Smooth muscle cell (in vitro differentiated cells): ENCODE results near the gene LGALS3. TPM values are rescaled to one million over a fixed set of nuclear protein-coding genes. Genes with fewer than 3 reads are reported as not detected.

Experiments
- DNase-seq: peaks from one replicate; lab custom pipeline; 2025; ENCODE audit not compliant: unreplicated experiment; lab: John Stamatoyannopoulos, UW
- H2AFZ ChIP-seq: fragments of 200-600 bp; sonication (generic); 2 replicates; pipeline ENCODE4 v1.6.0; 2016; ENCODE audit warnings: antibody characterized with exemption, low read depth, mild to moderate bottlenecking
- H3F3A ChIP-seq: fragments of 200-600 bp; sonication (generic); 2 replicates; pipeline ENCODE4 v1.6.0; 2017; ENCODE audit warnings: antibody characterized with exemption, low read depth
- H3K27ac ChIP-seq: fragments of 200-600 bp; sonication (generic); 2 replicates; pipeline ENCODE4 v1.5.1; 2016; ENCODE audit warnings: low read depth, mild to moderate bottlenecking
- H3K27me3 ChIP-seq: fragments of 200-600 bp; sonication (generic); 2 replicates; pipeline ENCODE4 v1.6.1; 2016; ENCODE audit warnings: low read depth, mild to moderate bottlenecking
- H3K36me3 ChIP-seq: fragments of 200-600 bp; sonication (generic); 2 replicates; pipeline ENCODE4 v1.5.1; 2016; ENCODE audit warnings: low read depth
- H3K4me1 ChIP-seq: fragments of 200-600 bp; sonication (generic); 2 replicates; pipeline ENCODE4 v1.5.1; 2016; ENCODE audit warnings: low read depth
- H3K4me2 ChIP-seq: fragments of 200-600 bp; sonication (generic); 2 replicates; pipeline ENCODE4 v1.6.0; 2016; ENCODE audit warnings: mild to moderate bottlenecking
- H3K4me3 ChIP-seq: fragments of 200-600 bp; sonication (generic); 2 replicates; pipeline ENCODE4 v1.5.1; 2016; ENCODE audit warnings: mild to moderate bottlenecking
- H3K79me2 ChIP-seq: fragments of 200-600 bp; sonication (generic); 2 replicates; pipeline ENCODE4 v1.6.0; 2016; ENCODE audit warnings: low read depth, mild to moderate bottlenecking
- H3K9ac ChIP-seq: fragments of 200-600 bp; sonication (generic); 2 replicates; pipeline ENCODE4 v1.6.0; 2016; ENCODE audit warnings: low read depth
- H3K9me3 ChIP-seq: fragments of 200-600 bp; sonication (generic); replicated peaks from 2 replicates; pipeline ENCODE4 v1.5.1; 2016; ENCODE audit warnings: low read depth
- H4K20me1 ChIP-seq: fragments of 200-600 bp; sonication (generic); 2 replicates; pipeline ENCODE4 v1.6.0; 2016; ENCODE audit warnings: low read depth
- WGBS: methylation state at CpG from one replicate; pipeline ENCODE4 v1.1.7; 2016; ENCODE audit warnings: low lambda C conversion rate; 5-methylcytosine and 5-hydroxymethylcytosine counted together
- polyA plus RNA-seq: library from polyadenylated mRNA; unstranded; fragments of >200 nt; fragmentation: Nextera tagmentation; extraction: Ambion mirVana; gene quantifications from 2 replicates; pipeline ENCODE4 v1.2.1, GENCODE V29; 2016
- total RNA-seq: library from RNA; depleted of rRNA; stranded (reverse); fragments of >200 nt; gene quantifications from 2 replicates; pipeline ENCODE4 v1.2.3, GENCODE V29; 2014
- TF ChIP-seq, protein P1 (sequence below): fragments of 200-600 bp; sonication (generic); IDR thresholded peaks from 2 replicates; pipeline ENCODE4 v1.5.1; 2017; ENCODE audit warnings: borderline replicate concordance, mild to moderate bottlenecking, antibody characterized with exemption; ENCODE audit not compliant: insufficient read depth, poor library complexity, severe bottlenecking

Gene LGALS3
- total and polyA plus RNA-seq, 2 experiments from 2014 or later = 170 to 201 TPM

DNA sequence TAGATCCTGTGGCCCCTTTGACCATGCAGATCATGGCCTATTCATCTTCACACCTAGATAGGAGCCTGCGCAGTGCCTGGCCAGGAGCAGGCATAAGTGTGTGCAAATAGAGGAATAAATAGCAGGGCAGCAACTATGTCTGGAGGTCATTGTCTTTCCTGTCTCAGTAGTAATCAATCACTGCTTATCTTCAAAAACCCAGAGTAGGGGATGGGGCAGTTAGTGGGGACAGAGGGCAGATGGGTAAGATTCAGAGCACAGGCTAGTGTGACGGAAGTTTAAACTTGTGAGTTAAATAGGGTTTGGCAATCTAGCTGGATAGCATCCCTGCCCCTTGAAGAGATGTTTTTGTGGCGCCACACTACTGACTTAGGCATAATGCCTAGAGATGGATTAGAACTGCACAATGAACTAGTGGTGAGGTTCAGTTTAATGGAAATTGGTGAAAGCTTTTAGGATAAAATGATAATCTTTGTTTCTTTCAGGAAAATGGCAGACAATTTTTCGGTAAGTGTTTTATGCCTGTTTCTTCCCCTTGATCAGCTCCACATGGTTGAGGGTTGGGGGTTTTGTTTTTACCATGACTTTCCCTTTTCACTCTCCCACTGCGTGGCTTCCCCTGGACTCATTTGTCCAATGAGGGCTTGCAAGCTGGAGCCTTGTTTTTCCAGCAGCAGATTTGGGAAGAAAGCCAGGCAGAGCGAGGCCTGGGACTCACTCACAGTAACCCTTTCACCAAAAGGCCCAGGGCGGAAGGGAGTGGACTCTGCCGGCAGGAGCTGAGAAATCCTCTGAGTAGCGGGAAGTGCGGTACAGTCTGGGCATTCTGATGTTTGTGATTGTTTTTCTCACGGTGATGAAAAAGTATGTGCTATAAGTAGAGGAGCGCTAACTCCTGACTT is 8.1 kb downstream of the LGALS3 start:
- peaks cover 10% of the 10 kb centered on the region for H3K36me3 ChIP-seq
- H3K27me3 ChIP-seq = no peaks in the 10 kb centered on the region
- H3K9me3 ChIP-seq = no peaks in the 10 kb centered on the region
- WGBS = 85% methylated on average over 12 of the region's 12 CpGs
- no peak overlapping the region for H3K4me3 ChIP-seq
- TF ChIP-seq, protein P1, sequence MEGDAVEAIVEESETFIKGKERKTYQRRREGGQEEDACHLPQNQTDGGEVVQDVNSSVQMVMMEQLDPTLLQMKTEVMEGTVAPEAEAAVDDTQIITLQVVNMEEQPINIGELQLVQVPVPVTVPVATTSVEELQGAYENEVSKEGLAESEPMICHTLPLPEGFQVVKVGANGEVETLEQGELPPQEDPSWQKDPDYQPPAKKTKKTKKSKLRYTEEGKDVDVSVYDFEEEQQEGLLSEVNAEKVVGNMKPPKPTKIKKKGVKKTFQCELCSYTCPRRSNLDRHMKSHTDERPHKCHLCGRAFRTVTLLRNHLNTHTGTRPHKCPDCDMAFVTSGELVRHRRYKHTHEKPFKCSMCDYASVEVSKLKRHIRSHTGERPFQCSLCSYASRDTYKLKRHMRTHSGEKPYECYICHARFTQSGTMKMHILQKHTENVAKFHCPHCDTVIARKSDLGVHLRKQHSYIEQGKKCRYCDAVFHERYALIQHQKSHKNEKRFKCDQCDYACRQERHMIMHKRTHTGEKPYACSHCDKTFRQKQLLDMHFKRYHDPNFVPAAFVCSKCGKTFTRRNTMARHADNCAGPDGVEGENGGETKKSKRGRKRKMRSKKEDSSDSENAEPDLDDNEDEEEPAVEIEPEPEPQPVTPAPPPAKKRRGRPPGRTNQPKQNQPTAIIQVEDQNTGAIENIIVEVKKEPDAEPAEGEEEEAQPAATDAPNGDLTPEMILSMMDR = no peak
- no peak overlapping the region for H3K4me2 ChIP-seq
- H3K27ac ChIP-seq = no peak overlapping the region
- no peaks in the 10 kb centered on the region for H3F3A ChIP-seq
- H3K9ac ChIP-seq = no peak overlapping the region
- no peak for DNase-seq
- H3K4me1 ChIP-seq = no peaks in the 10 kb centered on the region
- no peak overlapping the region for H2AFZ ChIP-seq
- H4K20me1 ChIP-seq = peaks cover 89% of the 10 kb centered on the region
- peaks cover 64% of the 10 kb centered on the region for H3K79me2 ChIP-seq

DNA sequence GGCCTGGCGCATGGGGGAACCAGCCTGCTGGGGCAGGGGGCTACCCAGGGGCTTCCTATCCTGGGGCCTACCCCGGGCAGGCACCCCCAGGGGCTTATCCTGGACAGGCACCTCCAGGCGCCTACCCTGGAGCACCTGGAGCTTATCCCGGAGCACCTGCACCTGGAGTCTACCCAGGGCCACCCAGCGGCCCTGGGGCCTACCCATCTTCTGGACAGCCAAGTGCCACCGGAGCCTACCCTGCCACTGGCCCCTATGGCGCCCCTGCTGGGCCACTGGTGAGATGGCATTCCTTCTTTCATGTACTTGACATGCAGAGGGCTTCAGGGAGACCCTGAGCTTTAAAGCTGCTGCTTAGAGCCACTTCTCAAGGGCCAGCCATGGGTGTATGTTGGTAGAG is 9.0 kb downstream of the LGALS3 start:
- Histone ChIP-seq H3F3A (no peaks in the 10 kb centered on the region), H3K27me3 (no peaks in the 10 kb centered on the region), H3K79me2 (peaks cover 55% of the 10 kb centered on the region), H3K9me3 (no peaks in the 10 kb centered on the region), H3K4me2 (no peak overlapping the region), H2AFZ (no peak overlapping the region), H3K9ac (no peak overlapping the region), H3K36me3 (peaks cover 10% of the 10 kb centered on the region), H3K4me1 (no peaks in the 10 kb centered on the region), H3K27ac (no peak overlapping the region), H3K4me3 (no peak overlapping the region), H4K20me1 (peaks cover 79% of the 10 kb centered on the region)
- TF ChIP-seq, protein P1 = no peak
- no peak for DNase-seq
- 87% methylated on average over 7 of the region's 7 CpGs for WGBS

DNA sequence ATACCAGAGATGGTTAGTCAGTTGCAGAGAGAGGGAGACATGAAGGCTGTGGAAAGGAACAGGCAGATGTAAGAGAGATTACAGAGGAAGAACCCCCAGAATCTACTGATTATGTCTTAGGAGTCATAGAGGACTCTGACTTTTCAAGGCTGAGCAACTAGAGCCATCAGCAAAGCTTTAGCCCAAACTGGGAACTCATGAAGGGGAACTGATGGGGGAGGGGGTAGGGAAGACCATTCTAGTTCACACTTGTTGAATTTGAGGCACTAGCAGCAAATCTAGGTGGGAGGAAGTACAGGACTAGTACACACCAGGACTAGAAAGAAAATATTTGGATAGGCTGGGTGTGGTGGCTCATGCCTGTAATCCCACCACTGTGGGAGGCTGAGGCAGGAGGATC is 10.1 kb downstream of the LGALS3 start:
- H3K27me3 ChIP-seq = no peaks in the 10 kb centered on the region
- no peak overlapping the region for H3K4me3 ChIP-seq
- H2AFZ ChIP-seq = no peak overlapping the region
- no peaks in the 10 kb centered on the region for H3F3A ChIP-seq
- H3K36me3 ChIP-seq = peaks cover 10% of the 10 kb centered on the region
- H3K9ac ChIP-seq = no peak overlapping the region
- no peak overlapping the region for H3K27ac ChIP-seq
- H3K4me2 ChIP-seq = no peak overlapping the region
- peaks cover 69% of the 10 kb centered on the region for H4K20me1 ChIP-seq
- TF ChIP-seq, protein P1 = no peak
- H3K4me1 ChIP-seq = no peaks in the 10 kb centered on the region
- H3K79me2 ChIP-seq = peaks cover 45% of the 10 kb centered on the region
- no peak for DNase-seq
- H3K9me3 ChIP-seq = no peaks in the 10 kb centered on the region
